PC-3 (cell line): ENCODE results near the gene CPE. TPM values are rescaled to one million over a fixed set of nuclear protein-coding genes. Genes with fewer than 3 reads are reported as not detected.

Experiments
- ATAC-seq: fragments of 200-7000 bp; cut with Tn5 transposase; 2 replicates; pipeline ENCODE4 v1.9.1; 2020; ENCODE audit warnings: mild to moderate bottlenecking, moderate library complexity
- BruUV-seq: library from RNA; stranded (reverse); fragments of 400-500 nt; replicated peaks from 2 replicates; lab custom pipeline; 2021; lab: Mats Ljungman, UMichigan
- CTCF ChIA-PET: fragments of 300-600 bp; sonication (Branson Sonifier 250); formaldehyde crosslinking; loops from one replicate; lab custom pipeline; 2022; ENCODE audit warnings: antibody characterized with exemption; lab: Charles Lee
- POLR2A ChIA-PET: fragments of 300-600 bp; sonication (Branson Sonifier 250); formaldehyde crosslinking; loops from one replicate; lab custom pipeline; 2022; ENCODE audit warnings: antibody characterized with exemption; ENCODE audit not compliant: unreplicated experiment; lab: Charles Lee
- DNase-seq: peaks from one replicate; pipeline ENCODE4 v3.0.0-alpha.2; 2015
- H2AFZ ChIP-seq: fragments of 300-600 bp; sonication (generic); 2 replicates; pipeline ENCODE4 v1.6.0; 2016; ENCODE audit warnings: antibody characterized with exemption, low read length
- H3F3A ChIP-seq: fragments of 300-600 bp; sonication (generic); one replicate; pipeline ENCODE4 v1.6.0; 2017; ENCODE audit warnings: antibody characterized with exemption, low read length, control low read depth, mild to moderate bottlenecking; ENCODE audit not compliant: unreplicated experiment
- H3K27ac ChIP-seq: fragments of 300-600 bp; sonication (generic); 2 replicates; pipeline ENCODE4 v1.5.1; 2016; ENCODE audit warnings: mild to moderate bottlenecking, low read length
- H3K27me3 ChIP-seq: fragments of 300-600 bp; sonication (generic); 2 replicates; pipeline ENCODE4 v1.6.1; 2016; ENCODE audit warnings: low read length, mixed read lengths
- H3K36me3 ChIP-seq: fragments of 300-600 bp; sonication (generic); 2 replicates; pipeline ENCODE4 v1.6.1; 2016; ENCODE audit warnings: low read depth, mixed run types, low read length, mixed read lengths
- H3K4me1 ChIP-seq: fragments of 300-600 bp; sonication (generic); 2 replicates; pipeline ENCODE4 v1.5.1; 2016; ENCODE audit warnings: low read length; ENCODE audit not compliant: insufficient read depth
- H3K4me2 ChIP-seq: fragments of 300-600 bp; sonication (generic); 2 replicates; pipeline ENCODE4 v1.6.0; 2016; ENCODE audit warnings: low read length
- H3K4me3 ChIP-seq: fragments of 300-600 bp; sonication (generic); 2 replicates; pipeline ENCODE4 v1.5.1; 2016; ENCODE audit warnings: mild to moderate bottlenecking, low read length, mixed read lengths
- H3K79me2 ChIP-seq: fragments of 300-600 bp; sonication (generic); 2 replicates; pipeline ENCODE4 v1.6.1; 2017; ENCODE audit warnings: low read length, mixed read lengths
- H3K9ac ChIP-seq: fragments of 300-600 bp; sonication (generic); 2 replicates; pipeline ENCODE4 v1.6.0; 2016; ENCODE audit warnings: mild to moderate bottlenecking, low read length
- H3K9me2 ChIP-seq: fragments of 300-600 bp; sonication (generic); replicated peaks from 2 replicates; pipeline ENCODE4 v1.6.1; 2016; ENCODE audit warnings: mixed run types, low read length, mixed read lengths
- H3K9me3 ChIP-seq: fragments of 300-600 bp; sonication (generic); 2 replicates; pipeline ENCODE4 v1.6.1; 2016; ENCODE audit warnings: low read length, mixed read lengths
- H4K20me1 ChIP-seq: fragments of 300-600 bp; sonication (generic); 2 replicates; pipeline ENCODE4 v1.6.1; 2016; ENCODE audit warnings: low read length, mixed read lengths
- CTCF ChIP-seq: fragments of 300-600 bp; sonication (generic); conservative IDR thresholded peaks from 2 replicates; pipeline ENCODE4 v1.5.1; 2017; ENCODE audit warnings: antibody characterized with exemption, low read depth, mild to moderate bottlenecking, low read length
- EZH2 ChIP-seq: fragments of 300-600 bp; sonication (generic); IDR thresholded peaks from one replicate; pipeline ENCODE4 v1.6.1; 2017; ENCODE audit warnings: antibody characterized with exemption, mild to moderate bottlenecking, low read length; ENCODE audit not compliant: unreplicated experiment
- EZH2phosphoT487 ChIP-seq: fragments of 300-600 bp; sonication (generic); IDR thresholded peaks from 2 replicates; pipeline ENCODE4 v1.6.1; 2018; ENCODE audit warnings: mild to moderate bottlenecking, antibody characterized with exemption, low read length, borderline replicate concordance
- intact Hi-C: fragments of 100-400 bp; cut with micrococcal nuclease; formaldehyde crosslinking; loops from 2 replicates; pipeline ENCODE4 v1.9.0; 2023
- total RNA-seq: library from RNA; depleted of rRNA; stranded (reverse); fragments of >200 nt; gene quantifications from 2 replicates; pipeline ENCODE4 v1.2.3, GENCODE V29; 2014

Gene CPE
- total RNA-seq, 1 experiment from 2014 or later = 15.5 TPM

GRCh38 chr4:165522050-165522449, 143.2 kb downstream of the CPE start:
- H3K9me3 ChIP-seq = no peaks in the 10 kb centered on the region
- H3K27ac ChIP-seq = no peak overlapping the region
- H3K9ac ChIP-seq = no peak overlapping the region
- DNase-seq (no peak), ATAC-seq (no peak)
- TF ChIP-seq EZH2 (no peak), CTCF (no peak), EZH2phosphoT487 (no peak)
- no peaks in the 10 kb centered on the region for H3F3A ChIP-seq
- no peaks in the 10 kb centered on the region for H4K20me1 ChIP-seq
- H3K36me3 ChIP-seq = no peaks in the 10 kb centered on the region
- H3K27me3 ChIP-seq = no peaks in the 10 kb centered on the region
- H3K79me2 ChIP-seq = no peaks in the 10 kb centered on the region
- intact Hi-C loops = no loop called here
- no peak overlapping the region for H2AFZ ChIP-seq
- ChIA-PET CTCF (no interaction called here), POLR2A (no interaction called here)
- H3K9me2 ChIP-seq = no peaks in the 10 kb centered on the region
- H3K4me1 ChIP-seq = no peaks in the 10 kb centered on the region
- no TSS peak for BruUV-seq
- no peak overlapping the region for H3K4me2 ChIP-seq
- no peak overlapping the region for H3K4me3 ChIP-seq

- ChIA-PET CTCF (no interaction called here), POLR2A (no interaction called here)
- H3K36me3 ChIP-seq = no peaks in the 10 kb centered on the region
- H2AFZ ChIP-seq = no peak overlapping the region
- H4K20me1 ChIP-seq = no peaks in the 10 kb centered on the region
- no peak for DNase-seq
- H3K27me3 ChIP-seq = no peaks in the 10 kb centered on the region
- no peak overlapping the region for H3K4me3 ChIP-seq
- no peaks in the 10 kb centered on the region for H3K4me1 ChIP-seq
- intact Hi-C loops = no loop called here
- no TSS peak for BruUV-seq
- no peak overlapping the region for H3K27ac ChIP-seq
- H3K9ac ChIP-seq = no peak overlapping the region
- no peak for ATAC-seq
- no peaks in the 10 kb centered on the region for H3K9me2 ChIP-seq
- H3K9me3 ChIP-seq = no peaks in the 10 kb centered on the region
- no peaks in the 10 kb centered on the region for H3K79me2 ChIP-seq
- TF ChIP-seq CTCF = no peak
- TF ChIP-seq EZH2phosphoT487 = no peak
- no peak for TF ChIP-seq EZH2
- no peak overlapping the region for H3K4me2 ChIP-seq
- no peaks in the 10 kb centered on the region for H3F3A ChIP-seq
These were observed 145.9 kb downstream of the CPE start for GRCh38 chr4:165524532-165525190.

- no peaks in the 10 kb centered on the region for H4K20me1 ChIP-seq
- DNase-seq (no peak), ATAC-seq (no peak)
- H3K4me1 ChIP-seq = no peaks in the 10 kb centered on the region
- H3K27ac ChIP-seq = no peak overlapping the region
- no peak overlapping the region for H3K4me2 ChIP-seq
- H3K9me3 ChIP-seq = no peaks in the 10 kb centered on the region
- H3F3A ChIP-seq = no peaks in the 10 kb centered on the region
- H3K36me3 ChIP-seq = no peaks in the 10 kb centered on the region; the same call in 1 of the 2 replicates
- no peak overlapping the region for H2AFZ ChIP-seq
- POLR2A ChIA-PET = interaction anchor here (0.6 kb wide), 1 partner anchor 120 kb away, joined by 3 read pairs; no protein-coding TSS in a partner anchor
- H3K4me3 ChIP-seq = no peak overlapping the region
- H3K9me2 ChIP-seq = no peaks in the 10 kb centered on the region
- intact Hi-C loops = no loop called here
- no peaks in the 10 kb centered on the region for H3K27me3 ChIP-seq
- no peak overlapping the region for H3K9ac ChIP-seq
- CTCF ChIA-PET = no interaction called here
- TF ChIP-seq CTCF (no peak), EZH2phosphoT487 (no peak), EZH2 (no peak)
- H3K79me2 ChIP-seq = no peaks in the 10 kb centered on the region
- no TSS peak for BruUV-seq
These were observed 154.2 kb downstream of the CPE start for GRCh38 chr4:165532976-165533375.
